Spleen (tissue), 7 donors: ENCODE results near the gene WDR55.

Experiments used
- POLR2A ChIP-seq, 3 donors: fragments of 450-650 bp; IDR thresholded peaks; one replicate each; pipeline ENCODE4 v1.5.1; 2017; ENCODE audit warnings: antibody characterized with exemption in 3 of 3, mild to moderate bottlenecking in 1 of 3
- TF ChIP-seq, protein P1 (sequence below), 11 experiments: fragments of 200-600 bp in 7 of 11; fragments of 450-650 bp in 4 of 11; sonication (generic) in 4 of 11; IDR thresholded peaks in 8 of 11; conservative IDR thresholded peaks in 3 of 11; 1 replicate in 7 of 11; 2 replicates in 4 of 11; pipeline versions ENCODE4 v1.4.0 to v1.8.0; 2016 to 2021; ENCODE audit warnings: antibody characterized with exemption in 11 of 11, inconsistent platforms in 4 of 11, mild to moderate bottlenecking in 1 of 11
- donor health status: DM: no; HTN: no; CAD: no; lungs with moderate emphysema.
- donor health status: DM: no; HTN: no; CAD: no.
- donor health status: DM: no; HTN: no; CAD: no.

DNA sequence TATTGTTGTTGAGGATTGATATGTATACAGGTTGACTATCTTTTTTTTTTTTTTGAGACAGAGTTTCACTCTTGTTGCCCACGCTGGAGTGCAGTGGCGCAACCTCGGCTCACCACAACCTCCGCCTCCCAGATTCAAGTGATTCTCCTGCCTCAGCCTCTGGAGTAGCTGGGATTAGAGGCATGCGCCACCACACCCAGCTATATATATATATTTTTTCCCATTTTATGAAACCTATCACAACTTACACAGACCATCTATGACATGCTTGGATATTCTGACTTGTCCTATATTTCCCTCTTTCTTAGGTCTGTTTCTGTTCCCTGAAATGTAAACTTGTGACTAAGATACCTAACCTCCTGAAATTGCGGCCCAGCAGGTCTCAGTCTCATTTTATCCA, 36.7 kb upstream of the WDR55 start:
- TF ChIP-seq, protein P1, sequence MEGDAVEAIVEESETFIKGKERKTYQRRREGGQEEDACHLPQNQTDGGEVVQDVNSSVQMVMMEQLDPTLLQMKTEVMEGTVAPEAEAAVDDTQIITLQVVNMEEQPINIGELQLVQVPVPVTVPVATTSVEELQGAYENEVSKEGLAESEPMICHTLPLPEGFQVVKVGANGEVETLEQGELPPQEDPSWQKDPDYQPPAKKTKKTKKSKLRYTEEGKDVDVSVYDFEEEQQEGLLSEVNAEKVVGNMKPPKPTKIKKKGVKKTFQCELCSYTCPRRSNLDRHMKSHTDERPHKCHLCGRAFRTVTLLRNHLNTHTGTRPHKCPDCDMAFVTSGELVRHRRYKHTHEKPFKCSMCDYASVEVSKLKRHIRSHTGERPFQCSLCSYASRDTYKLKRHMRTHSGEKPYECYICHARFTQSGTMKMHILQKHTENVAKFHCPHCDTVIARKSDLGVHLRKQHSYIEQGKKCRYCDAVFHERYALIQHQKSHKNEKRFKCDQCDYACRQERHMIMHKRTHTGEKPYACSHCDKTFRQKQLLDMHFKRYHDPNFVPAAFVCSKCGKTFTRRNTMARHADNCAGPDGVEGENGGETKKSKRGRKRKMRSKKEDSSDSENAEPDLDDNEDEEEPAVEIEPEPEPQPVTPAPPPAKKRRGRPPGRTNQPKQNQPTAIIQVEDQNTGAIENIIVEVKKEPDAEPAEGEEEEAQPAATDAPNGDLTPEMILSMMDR (IDR thresholded peaks at IDR 0.05 in 8 of 11, conservative IDR thresholded peaks at IDR 0.05 in 3 of 11): no peak
- no peak for TF ChIP-seq POLR2A (IDR thresholded peaks at IDR 0.05)
